Epithelial cell of proximal tubule (primary cell): ENCODE results near the gene CASP2. TPM values are rescaled to one million over a fixed set of nuclear protein-coding genes. Genes with fewer than 3 reads are reported as not detected.

Source experiments
- DNase-seq: peaks from one replicate; pipeline ENCODE4 v3.0.0-alpha.2; 2011; ENCODE audit warnings: low read depth
- H3K4me3 ChIP-seq: 2 replicates; pipeline ENCODE4 v1.5.1; 2011; ENCODE audit warnings: low read depth, mild to moderate bottlenecking, low read length
- total RNA-seq: library from RNA; depleted of rRNA; stranded (reverse); fragments of >200 nt; gene quantifications from 2 replicates; pipeline ENCODE4 v1.2.3, GENCODE V29; 2015
- TF ChIP-seq, protein P1 (sequence below): conservative IDR thresholded peaks from 2 replicates; pipeline ENCODE4 v1.5.1; 2012; ENCODE audit warnings: low read depth, mild to moderate bottlenecking, low read length

Gene CASP2
- total RNA-seq, 1 donor from 2014 or later: 17.8 TPM

DNA sequence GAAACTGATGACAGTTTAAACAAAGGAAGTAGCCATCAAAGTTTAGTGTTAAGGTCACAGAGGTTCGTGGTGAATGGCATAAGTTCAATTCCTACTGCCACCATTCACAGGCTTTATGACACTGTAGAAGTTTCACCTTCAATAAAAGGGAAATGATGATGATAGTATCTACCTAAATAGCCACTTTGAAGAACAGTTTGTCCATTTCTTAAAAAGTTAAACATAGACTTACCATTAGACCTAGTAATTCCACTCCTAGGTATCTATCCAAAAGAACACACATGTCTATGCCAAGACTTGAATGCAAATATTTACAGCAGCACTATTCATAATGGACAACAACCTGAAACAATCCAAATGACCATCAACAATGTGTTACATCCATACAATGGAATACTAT, 43.8 kb upstream of the CASP2 start:
- DNase-seq: no peak
- TF ChIP-seq, protein P1, sequence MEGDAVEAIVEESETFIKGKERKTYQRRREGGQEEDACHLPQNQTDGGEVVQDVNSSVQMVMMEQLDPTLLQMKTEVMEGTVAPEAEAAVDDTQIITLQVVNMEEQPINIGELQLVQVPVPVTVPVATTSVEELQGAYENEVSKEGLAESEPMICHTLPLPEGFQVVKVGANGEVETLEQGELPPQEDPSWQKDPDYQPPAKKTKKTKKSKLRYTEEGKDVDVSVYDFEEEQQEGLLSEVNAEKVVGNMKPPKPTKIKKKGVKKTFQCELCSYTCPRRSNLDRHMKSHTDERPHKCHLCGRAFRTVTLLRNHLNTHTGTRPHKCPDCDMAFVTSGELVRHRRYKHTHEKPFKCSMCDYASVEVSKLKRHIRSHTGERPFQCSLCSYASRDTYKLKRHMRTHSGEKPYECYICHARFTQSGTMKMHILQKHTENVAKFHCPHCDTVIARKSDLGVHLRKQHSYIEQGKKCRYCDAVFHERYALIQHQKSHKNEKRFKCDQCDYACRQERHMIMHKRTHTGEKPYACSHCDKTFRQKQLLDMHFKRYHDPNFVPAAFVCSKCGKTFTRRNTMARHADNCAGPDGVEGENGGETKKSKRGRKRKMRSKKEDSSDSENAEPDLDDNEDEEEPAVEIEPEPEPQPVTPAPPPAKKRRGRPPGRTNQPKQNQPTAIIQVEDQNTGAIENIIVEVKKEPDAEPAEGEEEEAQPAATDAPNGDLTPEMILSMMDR: no peak
- H3K4me3 ChIP-seq: no peak overlapping the region

DNA sequence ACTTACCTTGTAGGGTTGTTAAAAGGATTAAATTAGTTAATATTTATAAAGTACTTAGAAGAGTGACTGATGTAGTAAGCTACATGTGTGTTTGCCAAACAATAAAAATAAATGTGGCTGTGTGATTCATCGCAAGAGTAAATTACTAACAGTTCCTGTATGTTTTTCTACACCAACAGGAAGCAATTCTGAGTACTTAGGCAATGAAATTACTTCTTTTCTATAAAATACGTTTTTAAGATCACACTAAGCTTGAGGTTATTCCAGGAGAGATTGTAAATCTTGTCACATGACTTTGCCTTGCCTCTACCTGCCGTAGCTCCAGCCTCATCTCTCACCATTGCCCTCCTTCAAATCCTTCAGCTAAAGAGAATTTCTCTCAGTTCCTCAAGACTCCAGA, 43.0 kb upstream of the CASP2 start:
- TF ChIP-seq, protein P1: no peak
- no peak overlapping the region for H3K4me3 ChIP-seq
- no peak for DNase-seq

DNA sequence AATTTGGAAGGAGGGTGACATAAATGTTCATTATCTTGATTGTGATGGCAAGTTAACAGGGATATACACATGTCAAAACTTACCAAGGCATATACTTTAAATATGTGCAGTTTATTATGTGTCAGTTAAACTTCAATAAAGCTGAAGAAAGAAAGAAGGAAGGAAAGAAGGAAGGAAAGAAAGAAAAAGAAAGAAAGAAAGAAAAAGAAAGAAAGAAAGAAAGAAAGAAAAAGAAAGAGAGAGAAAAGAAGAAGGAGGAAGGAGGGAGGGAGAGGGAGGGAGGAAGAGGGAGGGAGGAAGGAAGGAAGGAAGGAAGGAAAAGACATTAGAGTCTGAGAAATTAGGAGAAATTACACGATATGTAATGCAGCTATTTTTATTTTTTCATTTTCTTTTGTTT, 40.8 kb upstream of the CASP2 start:
- TF ChIP-seq, protein P1: no peak
- no peak overlapping the region for H3K4me3 ChIP-seq
- DNase-seq: no peak

DNA sequence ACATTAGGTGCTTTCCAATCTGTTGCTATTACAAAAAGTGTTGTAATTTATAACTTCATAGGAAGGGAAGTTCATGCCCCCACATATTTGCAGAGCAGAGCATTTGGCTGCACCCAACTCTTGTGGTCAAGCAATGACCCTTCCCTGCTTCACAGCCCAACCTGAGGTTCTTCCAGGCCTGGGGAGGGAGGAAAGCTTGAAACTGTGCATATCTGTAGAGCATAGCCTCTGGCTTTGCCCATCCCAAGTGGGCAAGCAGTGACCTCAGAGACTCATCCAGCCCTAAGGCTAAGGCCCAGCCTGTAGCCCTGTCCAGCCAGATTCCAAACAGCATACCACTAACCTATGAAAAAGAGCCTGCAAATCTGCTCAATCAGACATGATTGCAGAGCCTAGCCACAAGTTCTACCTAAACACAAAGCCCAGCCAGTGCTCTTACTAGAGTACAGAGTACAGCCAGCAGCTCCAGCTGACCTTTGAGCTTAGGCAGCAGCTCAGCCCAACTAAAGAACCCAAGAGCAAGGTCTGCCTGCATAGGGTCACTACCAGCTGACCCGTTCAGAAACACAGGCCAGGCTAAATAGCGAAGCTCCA, 39.3 kb upstream of the CASP2 start:
- TF ChIP-seq, protein P1: no peak
- no peak overlapping the region for H3K4me3 ChIP-seq
- DNase-seq: no peak

DNA sequence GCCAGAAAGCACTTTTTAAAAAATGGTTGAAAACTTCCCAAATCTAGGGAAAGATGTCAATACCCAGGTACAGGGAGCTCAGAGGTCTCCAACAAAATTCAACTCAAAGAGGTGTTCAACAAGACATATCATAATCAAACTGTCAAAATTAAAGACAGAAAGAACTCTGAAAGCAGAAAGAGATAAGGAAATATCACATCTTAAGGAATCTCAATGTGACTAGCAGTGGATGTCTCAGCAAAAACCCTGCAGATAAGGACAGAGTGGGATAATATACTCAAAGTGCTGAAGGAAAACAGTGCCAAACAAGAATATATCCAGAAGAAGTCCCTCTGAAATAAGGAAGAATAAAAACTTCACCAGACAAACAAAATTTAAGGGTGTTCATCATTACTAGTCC, 38.0 kb upstream of the CASP2 start:
- no peak for DNase-seq
- no peak overlapping the region for H3K4me3 ChIP-seq
- TF ChIP-seq, protein P1: no peak

DNA sequence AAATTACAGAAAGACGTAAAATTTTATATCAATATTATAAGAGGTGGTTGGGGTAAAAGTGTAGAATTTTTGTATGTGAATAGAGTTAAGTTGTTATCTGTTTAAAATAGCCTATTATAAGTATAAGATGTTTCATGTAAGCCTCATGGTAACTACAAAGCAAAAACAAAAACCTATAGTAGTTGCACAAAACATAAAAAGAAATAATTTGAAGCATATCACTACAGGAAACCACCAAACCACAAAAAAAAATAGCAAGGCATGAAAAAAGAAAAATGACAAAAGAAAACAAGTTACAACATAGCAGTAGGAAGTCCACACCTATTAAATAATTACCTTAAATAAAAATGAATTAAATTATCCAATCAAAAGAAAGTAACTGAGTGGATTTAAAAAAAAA, 37.3 kb upstream of the CASP2 start:
- DNase-seq: no peak
- TF ChIP-seq, protein P1: no peak

DNA sequence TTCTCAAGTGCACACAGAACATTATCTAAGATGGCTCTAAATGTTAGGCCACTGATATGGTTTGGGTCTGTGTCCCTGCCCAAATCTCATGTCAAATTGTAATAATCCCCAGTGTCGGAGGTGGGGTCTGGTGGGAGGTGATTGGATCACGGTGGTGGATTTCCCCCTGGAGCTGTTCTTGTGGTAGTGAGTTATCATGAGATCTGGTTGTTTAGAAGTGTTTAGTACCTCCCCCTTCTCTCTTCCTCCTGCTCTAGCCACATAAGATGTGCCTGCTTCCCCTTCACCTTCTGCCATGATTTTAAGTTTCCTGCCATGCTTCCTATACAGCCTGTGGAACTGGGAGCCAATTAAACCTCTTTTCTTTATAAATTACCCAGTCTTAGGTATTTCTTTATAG, 36.1 kb upstream of the CASP2 start:
- no peak for DNase-seq
- TF ChIP-seq, protein P1: no peak

More for the DNA sequence above, 37.3 kb upstream of the CASP2 start:
- H3K4me3 ChIP-seq: no peak overlapping the region

More for the DNA sequence above, 36.1 kb upstream of the CASP2 start:
- H3K4me3 ChIP-seq: no peak overlapping the region
